A204.1 (cell line): Measurements from ENCODE around the gene TPO.

ENCODE experiments used
- FAIRE-seq: peaks from 2 replicates; lab custom pipeline; 2012; peaks lifted over from hg19 to GRCh38; lab: Jason Lieb, UNC

The TPO gene

DNA sequence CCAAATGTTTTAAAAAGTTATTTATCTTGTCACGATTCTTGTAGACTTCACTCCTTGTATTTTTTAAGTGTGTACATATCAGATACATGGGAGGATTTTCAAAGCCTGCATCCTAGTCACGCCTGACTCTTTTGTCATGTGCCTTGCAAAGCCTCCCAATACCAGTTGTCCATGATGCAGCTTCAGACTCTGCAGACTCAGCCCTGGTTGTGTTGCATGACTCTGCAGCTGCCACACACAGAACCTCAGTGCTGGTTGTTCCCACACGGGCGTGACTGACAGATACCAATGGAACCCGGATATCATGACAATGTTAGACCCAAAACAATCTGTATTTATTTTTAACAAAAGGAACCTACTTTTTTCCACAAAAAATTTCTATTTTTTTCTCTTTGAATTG, 38.2 kb downstream of the TPO start:
- FAIRE-seq, result no peak

DNA sequence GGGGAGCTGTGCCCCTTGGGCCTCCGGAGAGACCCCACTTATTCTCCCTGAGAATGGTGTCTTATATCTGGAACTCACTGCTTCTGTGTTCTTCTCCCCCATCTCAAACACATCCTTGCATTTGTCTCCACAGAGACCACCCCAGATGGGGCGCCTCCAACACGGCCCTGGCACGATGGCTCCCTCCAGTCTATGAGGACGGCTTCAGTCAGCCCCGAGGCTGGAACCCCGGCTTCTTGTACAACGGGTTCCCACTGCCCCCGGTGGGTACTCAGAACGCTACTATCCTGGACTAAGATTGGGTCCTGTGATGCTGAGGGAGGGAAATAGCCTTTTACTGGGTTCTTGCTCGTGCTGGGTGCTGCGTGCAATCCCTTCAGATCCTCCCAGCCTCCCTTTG, 40.3 kb downstream of the TPO start:
- no peak for FAIRE-seq

DNA sequence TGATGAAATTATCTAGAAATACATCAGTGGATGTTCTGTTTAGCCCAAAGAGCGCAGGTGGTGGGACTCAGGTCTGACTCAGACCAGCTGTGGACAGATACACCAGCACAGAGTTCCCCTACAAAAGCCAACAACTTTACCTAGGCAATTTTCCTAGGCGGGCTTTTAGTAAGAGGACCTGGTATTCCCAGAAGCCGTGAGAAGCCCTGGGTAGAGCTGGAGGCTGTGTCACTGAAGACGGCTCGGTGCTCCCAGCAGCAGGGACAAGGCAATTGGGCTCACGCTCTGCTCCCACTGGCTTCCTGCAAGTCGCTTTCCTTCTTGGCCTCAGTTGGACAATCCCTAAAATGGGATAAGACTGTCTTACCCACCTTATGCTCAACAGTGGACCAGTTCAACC, 41.1 kb downstream of the TPO start:
- FAIRE-seq, result no peak

DNA sequence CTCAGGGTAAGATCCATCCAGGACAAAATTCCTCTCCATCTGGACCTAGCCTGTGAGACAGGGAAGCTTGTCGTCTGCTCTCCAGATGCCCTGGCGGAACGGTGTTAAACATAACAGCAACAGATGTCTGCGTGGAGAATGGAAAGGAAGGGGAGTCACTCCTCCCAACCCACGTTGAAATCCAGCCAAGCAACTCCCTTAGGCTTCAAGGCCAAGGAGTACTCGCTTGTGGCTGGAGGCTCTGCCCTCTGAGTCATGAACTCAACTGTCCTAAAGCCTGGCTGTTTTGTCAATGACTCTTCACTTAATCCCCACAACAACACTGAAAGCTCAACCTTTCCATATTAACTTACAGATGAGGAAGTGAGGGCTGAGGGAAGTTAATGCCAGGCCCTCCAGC, 42.2 kb downstream of the TPO start:
- no peak for FAIRE-seq

DNA sequence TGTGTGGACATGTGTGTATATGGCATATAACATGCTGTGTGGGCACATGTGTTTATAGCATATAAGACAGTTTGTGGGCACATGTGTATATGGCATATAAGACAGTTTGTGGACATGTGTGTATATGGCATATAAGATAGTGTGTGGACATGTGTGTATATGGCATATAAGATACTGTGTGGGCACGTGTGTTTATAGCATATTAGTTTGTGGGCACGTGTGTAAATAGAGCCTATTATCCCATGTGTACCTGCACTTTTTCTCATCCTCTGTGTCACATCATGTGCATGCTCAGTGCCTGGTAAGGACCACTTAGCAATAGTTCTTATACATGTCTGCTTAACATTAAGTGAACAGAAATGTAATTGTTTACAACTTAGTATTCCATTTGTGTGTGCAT, 45.2 kb downstream of the TPO start:
- no peak for FAIRE-seq

DNA sequence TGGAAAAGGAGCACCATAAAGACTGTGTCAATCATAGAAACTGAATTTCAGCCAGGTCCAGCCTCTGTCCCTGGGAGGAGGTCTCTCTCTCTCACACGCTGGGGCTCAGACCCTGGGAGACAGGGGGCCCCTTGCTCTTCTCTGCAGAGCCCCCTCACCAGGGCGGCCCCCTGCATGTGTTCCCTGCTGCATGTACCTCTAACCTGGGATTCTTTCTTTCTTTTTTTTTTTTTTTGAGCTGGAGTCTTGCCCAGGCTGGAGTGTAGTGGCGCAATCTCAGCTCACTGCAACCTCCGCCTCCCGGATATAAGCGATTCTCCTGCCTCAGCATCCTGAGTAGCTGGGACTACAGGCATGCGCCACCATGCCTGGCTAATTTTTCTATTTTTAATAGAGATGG, 46.5 kb downstream of the TPO start:
- FAIRE-seq, result no peak

DNA sequence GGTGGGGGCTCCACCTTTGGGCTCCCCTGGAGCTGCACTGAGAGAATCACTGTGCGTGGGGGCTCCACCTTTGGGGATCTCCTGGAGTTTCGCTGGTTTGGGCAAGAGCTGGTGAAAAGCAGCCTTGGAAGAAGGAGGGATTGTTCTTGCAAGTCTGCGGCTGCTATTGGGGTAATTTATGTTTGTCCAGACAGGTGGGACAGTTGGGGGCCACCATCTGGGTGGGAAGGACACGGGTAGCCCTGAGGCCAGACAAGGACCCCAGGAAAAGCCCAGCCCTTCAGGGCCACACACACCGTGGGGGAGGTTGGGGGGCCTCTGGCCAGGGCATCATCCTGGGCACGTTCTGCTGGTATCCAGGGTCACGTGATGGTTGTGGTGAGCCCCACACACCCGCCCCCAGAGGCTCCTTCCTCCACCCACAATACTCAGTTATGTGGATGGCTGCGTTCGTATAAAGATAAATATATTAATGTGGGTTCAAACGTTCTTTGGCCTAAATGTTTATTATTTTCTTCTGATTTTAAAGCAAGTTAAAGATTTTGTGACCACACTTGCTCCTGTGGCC, 47.7 kb downstream of the TPO start:
- FAIRE-seq, result no peak

DNA sequence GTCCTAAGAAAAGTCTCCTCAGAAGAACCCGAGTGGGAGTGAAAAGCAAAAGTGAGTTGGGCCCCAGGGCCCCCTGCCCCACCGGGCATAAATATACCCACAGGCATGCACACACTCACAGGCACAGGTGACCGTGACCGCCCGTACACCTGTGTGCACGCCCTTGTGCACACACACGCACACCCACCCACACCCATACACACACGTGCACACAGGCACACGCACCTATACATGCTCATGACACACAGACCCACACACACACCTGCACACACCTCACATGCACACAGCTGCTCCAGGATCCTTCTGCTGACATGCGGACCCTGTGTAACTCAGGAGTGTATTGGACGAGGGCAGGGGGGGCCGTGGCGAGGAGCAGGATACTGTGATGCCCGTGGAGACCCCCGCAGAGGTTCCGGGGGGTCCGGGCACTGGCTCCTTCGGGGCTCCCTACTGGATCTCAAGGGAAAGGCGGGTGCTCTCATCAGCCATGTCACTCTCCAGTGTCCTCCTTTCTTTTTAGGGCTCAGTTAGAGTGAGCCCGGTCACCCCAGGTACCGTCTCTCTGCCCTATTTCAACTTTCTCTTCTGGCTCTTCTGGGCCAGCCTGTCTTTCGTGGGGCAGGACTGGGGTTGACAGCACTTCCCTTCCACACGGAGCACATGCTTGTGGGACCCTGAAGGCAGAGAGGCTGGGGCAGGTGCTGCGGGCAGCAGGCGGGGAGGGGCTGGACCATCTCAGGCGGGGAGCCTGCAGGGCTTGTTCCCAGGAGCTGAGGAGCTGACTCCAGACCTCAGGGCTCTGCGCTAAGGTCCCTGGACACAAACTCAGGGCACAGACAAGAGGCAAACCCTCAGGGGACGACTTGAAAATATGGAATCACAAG, 48.5 kb downstream of the TPO start:
- FAIRE-seq, result no peak

DNA sequence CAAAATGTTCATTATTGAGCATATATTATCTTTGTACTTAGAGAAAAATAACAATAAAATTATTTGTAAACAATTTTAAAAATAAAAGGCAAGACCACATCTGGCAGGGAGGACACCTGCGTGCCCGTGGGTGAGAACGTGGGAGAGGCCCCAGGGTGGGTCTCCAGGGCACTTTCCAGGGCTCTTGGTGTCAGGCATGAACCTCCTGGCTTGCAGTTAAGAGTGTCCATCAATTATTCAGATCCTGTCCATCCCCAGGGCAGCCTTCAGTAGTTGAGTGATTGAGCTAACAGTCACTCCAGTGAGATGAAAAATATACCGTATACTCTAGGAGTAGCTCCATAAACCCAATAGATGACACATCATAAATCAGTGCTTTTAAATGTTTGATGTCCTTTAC, 49.7 kb downstream of the TPO start:
- no peak for FAIRE-seq

DNA sequence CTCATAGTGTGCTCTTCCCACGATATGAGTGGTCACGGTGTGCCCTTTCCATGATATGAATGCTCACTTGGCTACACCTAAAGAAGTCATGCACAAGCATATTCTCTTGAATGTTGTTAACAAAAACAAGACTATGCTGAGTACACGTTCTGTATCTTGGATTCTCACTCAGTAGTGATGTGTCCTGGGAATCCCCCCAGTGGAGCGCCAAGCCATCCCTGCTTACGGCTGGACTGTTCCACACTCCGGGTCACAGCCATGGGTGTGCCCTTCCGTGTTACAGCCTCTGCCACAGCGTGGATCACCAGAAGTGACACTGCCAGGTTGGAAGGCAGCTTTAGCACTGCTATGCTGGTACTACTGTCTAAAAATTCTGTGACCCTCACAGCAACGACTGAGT, 59.1 kb downstream of the TPO start:
- FAIRE-seq, result no peak

DNA sequence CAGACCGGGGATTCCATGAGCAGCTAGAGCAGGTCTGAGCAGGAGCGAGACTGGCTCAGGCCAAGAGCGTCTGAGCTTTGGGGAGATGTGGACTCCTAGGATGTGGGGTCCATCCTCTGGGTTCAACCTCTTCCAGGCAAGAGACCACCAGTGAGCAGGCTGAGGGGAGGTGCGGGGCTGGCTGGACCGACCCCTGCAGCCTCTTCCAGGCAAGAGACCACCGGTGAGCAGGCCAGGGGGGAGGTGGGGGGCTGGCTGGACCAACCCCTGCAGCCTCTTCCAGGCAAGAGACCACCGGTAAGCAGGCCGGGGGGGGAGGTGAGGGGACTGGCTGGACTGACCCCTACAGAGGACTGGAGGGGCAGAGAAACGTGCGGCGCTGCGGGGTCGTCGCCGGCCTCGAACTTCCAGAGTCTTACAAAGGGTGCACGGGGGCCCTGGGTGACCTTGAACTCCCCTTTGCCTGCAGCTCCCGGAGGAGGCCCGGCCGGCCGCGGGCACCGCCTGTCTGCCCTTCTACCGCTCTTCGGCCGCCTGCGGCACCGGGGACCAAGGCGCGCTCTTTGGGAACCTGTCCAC, 63.4 kb downstream of the TPO start:
- no peak for FAIRE-seq

DNA sequence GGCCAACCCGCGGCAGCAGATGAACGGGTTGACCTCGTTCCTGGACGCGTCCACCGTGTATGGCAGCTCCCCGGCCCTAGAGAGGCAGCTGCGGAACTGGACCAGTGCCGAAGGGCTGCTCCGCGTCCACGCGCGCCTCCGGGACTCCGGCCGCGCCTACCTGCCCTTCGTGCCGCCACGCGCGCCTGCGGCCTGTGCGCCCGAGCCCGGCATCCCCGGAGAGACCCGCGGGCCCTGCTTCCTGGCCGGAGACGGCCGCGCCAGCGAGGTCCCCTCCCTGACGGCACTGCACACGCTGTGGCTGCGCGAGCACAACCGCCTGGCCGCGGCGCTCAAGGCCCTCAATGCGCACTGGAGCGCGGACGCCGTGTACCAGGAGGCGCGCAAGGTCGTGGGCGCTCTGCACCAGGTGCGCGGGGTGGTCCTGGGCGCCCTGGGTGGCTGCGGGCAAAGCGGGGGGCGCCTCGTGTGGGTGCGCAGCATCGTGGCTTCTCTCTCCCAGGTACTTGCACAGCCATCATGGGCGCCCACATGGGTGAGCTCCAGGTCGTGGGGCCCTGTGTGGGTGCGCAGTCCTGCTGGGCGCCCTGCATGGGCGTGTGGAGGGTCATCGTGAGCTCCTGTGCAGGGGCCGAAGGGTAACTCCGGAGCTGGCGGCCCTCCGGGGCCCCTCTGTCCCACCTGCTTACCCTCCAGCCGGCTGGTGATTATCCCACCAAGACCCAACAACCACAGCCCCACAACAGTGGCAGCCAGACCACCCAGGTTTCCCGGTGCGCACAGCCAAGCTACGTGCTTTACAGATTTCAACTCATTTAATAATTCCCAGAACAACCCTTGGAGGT, 64.2 kb downstream of the TPO start:
- FAIRE-seq, result no peak

DNA sequence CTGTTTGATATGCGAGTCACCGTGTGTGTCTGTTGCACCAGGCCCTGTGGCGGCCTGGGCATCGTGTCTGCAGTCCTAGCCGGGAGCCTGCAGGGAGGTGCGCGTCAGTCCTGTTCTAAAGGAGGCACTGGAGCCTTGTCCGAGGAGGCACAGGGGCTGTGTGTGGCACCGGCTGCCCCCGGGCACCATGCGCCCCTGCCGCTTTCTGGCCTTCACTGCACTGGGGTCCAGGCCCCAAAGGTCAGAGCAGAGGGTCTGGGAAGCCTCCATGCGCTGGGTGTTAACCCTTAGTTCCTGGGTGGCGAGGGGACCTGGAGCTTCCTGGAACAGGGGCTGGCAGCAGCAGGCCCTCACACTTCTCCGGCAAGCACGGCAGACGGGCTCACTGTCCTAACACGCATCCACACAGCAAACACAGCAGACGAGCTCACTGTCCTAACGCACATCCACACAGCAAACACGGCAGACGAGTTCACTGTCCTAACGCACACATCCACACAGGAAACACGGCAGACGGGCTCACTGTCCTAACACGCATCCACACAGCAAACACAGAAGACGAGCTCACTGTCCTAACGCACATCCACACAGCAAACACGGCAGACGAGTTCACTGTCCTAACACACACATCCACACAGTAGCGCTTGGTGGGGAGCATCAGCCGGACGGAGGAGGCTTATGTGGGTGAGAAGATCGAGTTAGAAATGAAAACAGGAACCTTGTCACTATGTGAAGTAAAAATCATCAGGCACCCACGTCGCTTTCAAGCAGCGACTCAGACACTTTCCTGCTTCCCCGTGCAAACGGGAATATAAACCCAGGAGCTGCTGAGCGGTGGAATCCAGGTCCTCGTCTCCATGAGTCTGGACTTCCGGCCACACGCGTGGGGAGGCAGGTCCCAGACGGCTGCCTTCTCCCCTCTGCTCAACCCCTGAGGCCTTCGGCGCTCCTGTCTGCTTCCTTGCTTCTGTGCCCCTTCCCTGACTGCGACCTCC, 65.3 kb downstream of the TPO start:
- FAIRE-seq, result no peak

DNA sequence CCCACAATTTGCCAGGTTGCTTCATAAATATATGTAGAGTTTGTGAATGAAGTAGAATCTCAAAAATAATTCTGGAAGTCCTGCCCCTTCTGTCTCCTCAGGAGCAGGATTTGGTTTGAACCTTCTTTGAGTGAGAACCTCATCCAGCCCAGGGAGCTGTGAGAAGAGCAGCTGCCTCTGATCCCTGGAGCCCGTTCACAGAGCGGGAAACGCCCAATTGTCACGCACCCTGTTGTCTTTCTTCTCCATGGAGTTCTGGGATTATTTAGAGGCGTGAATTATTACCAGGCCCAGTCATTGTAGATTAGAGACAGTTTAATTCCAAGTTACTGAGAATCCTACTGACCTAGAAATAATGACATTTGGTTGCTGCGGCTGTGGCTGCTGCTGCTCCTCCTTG, 66.1 kb downstream of the TPO start:
- FAIRE-seq, result no peak

DNA sequence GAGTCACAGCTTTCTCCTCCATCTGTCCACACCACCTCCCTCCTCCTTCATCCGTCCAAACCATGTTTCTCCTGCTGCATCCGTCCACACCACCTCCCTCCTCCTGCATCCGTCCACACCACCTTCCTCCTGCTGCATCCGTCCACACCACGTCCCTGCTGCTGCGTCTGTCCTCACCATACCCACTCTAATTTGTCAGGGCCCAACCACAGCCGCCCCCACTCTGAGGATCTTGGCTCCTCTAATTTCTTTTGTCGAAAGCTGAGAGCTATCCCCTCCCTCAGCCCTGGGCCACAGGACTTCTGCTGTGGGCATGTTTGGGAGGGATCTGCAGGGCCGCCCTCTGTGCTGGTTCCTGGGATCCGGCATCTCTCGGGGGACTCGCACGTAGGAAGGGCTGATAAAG, 67.4 kb downstream of the TPO start:
- FAIRE-seq, result no peak

DNA sequence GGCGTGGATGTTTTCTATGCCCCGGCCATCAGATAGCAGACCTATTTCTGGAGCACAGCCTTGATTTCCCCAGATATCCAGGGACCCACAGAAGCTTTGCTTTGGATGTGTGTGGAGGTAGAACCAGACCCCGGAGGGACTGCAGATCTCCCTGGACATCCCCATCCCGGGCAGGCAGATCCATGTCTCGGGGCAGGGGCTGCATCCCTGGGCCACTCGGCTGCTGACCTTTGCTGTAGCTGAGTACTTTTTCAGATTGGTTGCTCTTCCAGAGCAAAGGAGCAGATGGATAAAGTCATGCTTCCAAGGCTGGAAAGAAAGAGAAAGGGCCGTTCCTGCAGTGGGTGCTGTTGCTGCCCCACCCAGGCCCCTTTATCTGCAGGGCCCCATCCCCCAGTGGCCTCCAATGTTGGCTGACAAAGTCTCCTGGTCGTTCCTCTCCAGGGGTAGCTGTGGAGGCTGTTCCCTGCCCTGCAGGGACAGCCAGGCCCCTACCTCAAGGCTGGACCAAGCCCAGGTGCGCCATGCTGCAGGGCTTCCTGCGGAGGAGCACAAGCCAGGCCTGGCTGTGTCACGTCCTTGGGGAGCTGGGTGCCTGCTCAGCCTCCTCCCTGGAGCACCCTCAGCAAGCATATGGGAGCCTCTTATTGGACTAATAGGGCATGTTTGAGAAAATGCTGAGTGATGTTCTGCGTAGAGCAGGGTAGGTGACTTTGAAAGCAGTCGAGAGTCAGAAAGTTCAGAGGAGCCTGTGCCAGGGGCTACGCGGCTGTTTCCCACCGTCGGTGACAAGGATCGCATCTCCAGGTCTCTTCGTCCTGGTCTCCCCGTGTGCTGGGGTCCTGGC, 68.4 kb downstream of the TPO start:
- FAIRE-seq, result no peak

DNA sequence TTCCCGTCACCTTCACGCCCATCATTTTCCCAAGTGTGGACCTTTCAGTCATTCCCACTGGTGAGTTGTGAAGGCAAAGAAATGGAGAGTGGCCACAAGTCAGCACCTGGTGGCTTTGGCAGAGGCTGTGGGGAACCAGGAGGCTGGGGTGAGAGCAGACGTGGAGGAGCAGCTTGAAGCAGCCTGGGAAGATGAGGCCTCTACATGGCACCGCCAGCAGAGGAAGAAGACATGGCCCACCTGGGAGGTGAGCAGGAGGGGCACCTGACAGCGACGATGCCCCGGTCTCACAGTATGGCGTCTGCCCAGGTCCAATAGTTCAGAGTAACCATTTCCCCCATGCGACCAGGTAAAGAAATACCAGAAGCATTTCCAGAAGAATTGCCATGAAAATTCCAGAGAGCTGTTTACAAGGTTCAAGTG, 69.0 kb downstream of the TPO start:
- FAIRE-seq, result no peak

DNA sequence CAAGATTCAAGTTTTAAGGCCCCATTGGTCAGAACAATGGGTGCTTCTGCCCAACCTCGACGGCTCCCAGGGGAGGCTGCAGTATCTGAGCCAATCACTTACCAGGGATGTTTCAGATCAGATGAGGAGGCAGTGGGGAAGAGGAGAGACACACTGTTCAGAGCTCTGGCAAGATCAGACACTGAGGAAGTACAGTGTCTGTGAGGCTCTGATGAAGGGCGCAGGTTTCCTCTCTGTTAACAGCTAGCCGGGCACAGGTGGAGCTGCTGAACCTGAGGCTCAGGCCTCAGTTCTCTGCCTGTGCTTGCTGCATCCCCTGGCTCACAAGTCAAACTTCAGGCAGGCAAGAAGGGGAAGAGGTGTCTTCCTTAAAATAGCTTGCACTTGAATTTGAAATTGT, 69.7 kb downstream of the TPO start:
- no peak for FAIRE-seq

DNA sequence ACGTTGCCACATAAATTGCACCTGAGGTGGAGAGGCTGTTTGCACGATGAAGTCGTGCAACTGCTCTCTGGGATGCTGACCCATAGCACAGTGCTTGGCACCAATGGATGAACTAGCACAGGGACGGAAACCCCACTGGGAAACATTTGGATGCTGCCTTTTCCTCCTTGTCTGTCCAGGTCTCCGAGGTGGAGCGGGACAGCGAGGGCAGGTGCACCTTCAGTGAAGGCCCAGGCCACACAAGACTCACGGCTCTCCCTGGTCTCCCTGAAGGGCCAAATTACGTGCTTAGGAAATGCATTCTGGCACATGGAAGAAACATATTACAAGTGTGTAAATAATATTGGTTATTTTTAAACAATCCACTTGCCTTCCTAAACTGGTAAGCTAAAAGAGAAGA, 70.3 kb downstream of the TPO start:
- FAIRE-seq, result no peak

DNA sequence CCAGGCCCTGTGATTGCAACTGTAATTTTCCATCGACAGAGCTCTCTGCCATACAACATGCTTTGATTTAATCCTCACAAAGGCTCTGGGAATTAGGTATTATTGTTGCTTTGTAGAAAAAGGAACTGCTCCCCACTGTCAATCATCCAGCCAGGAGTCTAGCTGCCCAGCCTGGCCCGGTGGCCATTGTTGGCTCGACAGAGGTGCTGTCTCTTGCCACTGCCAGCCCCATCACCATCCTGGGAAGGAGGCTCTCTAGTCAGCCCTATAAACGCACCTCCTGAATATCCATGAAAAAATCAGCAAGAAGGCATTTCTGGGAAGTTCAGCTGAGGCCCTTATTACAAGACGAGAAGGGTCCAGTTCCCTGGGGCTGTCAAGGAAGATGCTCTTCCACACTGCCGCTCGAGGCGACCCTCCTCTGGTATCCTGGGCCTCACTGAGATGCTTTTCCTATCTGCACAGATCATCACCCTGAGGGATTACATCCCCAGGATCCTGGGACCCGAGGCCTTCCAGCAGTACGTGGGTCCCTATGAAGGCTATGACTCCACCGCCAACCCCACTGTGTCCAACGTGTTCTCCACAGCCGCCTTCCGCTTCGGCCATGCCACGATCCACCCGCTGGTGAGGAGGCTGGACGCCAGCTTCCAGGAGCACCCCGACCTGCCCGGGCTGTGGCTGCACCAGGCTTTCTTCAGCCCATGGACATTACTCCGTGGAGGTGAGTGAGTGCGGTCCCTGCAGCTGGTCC, 71.0 kb downstream of the TPO start:
- FAIRE-seq, result no peak
